Measurements from ENCODE around the gene SYNGR1.

Gene SYNGR1

GRCh38 chr22:39349967-39350726 lies at the start of gene SYNGR1:
SYNGR1 (plus strand) TSS chr22:39349991; CDS start chr22:39350011, 20 bp downstream.
- DNase-seq (ENCODE audit: low spot score) = peak; percentile 71

GRCh38 chr22:39300186-39300830 lies 49.5 kb upstream of the SYNGR1 start:
- no peak for DNase-seq (ENCODE audit: low spot score)

- no peak for DNase-seq (ENCODE audit: low spot score)
Measured at GRCh38 chr22:39301108-39301507, 48.7 kb upstream of the SYNGR1 start.

GRCh38 chr22:39301926-39302325 lies 47.9 kb upstream of the SYNGR1 start:
- no peak for DNase-seq (ENCODE audit: low spot score)

- DNase-seq (ENCODE audit: low spot score) = no peak
Measured at GRCh38 chr22:39302431-39302960, 47.3 kb upstream of the SYNGR1 start.

- DNase-seq (ENCODE audit: low spot score) = no peak
Measured at GRCh38 chr22:39303358-39303757, 46.4 kb upstream of the SYNGR1 start.

GRCh38 chr22:39303892-39304671 lies 45.7 kb upstream of the SYNGR1 start:
- DNase-seq (ENCODE audit: low spot score) = no peak

- no peak for DNase-seq (ENCODE audit: low spot score)
Measured at GRCh38 chr22:39306456-39307361, 43.1 kb upstream of the SYNGR1 start.

- peak; percentile 91 for DNase-seq (ENCODE audit: low spot score)
Measured at GRCh38 chr22:39308614-39309363, 41.0 kb upstream of the SYNGR1 start.

- no peak for DNase-seq (ENCODE audit: low spot score)
Measured at GRCh38 chr22:39309364-39309861, 40.4 kb upstream of the SYNGR1 start.

- DNase-seq (ENCODE audit: low spot score) = no peak
Measured at GRCh38 chr22:39309881-39310714, 39.7 kb upstream of the SYNGR1 start.

GRCh38 chr22:39311592-39312400 lies 38.0 kb upstream of the SYNGR1 start:
- no peak for DNase-seq (ENCODE audit: low spot score)

GRCh38 chr22:39312410-39312809 lies 37.4 kb upstream of the SYNGR1 start:
- no peak for DNase-seq (ENCODE audit: low spot score)

- no peak for DNase-seq (ENCODE audit: low spot score)
Measured at GRCh38 chr22:39313258-39314001, 36.4 kb upstream of the SYNGR1 start.

GRCh38 chr22:39314251-39314971 lies 35.4 kb upstream of the SYNGR1 start:
- DNase-seq (ENCODE audit: low spot score) = no peak

- no peak for DNase-seq (ENCODE audit: low spot score)
Measured at GRCh38 chr22:39315389-39315788, 34.4 kb upstream of the SYNGR1 start.

- DNase-seq (ENCODE audit: low spot score) = peak; percentile 86
Measured at GRCh38 chr22:39316440-39317083, 33.2 kb upstream of the SYNGR1 start.

Data from GM03348 (cell line).